HepG2 (cell line): Measurements from ENCODE around the gene TBC1D5.

Experiments used
- CEBPB ChIP-seq: IDR thresholded peaks from 2 replicates; pipeline ENCODE4 v1.6.1; 2011; ENCODE audit warnings: low read depth, low read length, improper control_type of control experiment, borderline replicate concordance
- CREB3 ChIP-seq: sonication (generic); formaldehyde crosslinking; IDR thresholded peaks from 2 replicates; pipeline ENCODE4 v1.5.0; 2020; ENCODE audit warnings: missing genetic modification reagents
- CTCF ChIP-seq: sonication (generic); formaldehyde crosslinking; IDR thresholded peaks from 2 replicates; pipeline ENCODE4 v1.5.0; 2020; ENCODE audit warnings: mild to moderate bottlenecking, missing genetic modification reagents, moderate library complexity
- KAT7 ChIP-seq: IDR thresholded peaks from 2 replicates; pipeline ENCODE4 v1.6.1; 2018; ENCODE audit warnings: borderline replicate concordance, missing compliant biosample characterization
- KDM1A ChIP-seq: IDR thresholded peaks from 2 replicates; pipeline ENCODE4 v1.6.1; 2016; ENCODE audit warnings: missing compliant biosample characterization
- MAFK ChIP-seq, 2 experiments: IDR thresholded peaks in 1 of 2; conservative IDR thresholded peaks in 1 of 2; 2 replicates each; pipeline ENCODE4 v1.6.1; 2011; ENCODE audit warnings: improper control_type of control experiment in 2 of 2, low read length in 2 of 2
- NCOA2 ChIP-seq: sonication (generic); formaldehyde crosslinking; IDR thresholded peaks from 2 replicates; pipeline ENCODE4 v1.8.0; 2022; ENCODE audit warnings: inconsistent platforms
- PHF8 ChIP-seq: sonication (generic); formaldehyde crosslinking; IDR thresholded peaks from 2 replicates; pipeline ENCODE4 v1.5.0; 2020; ENCODE audit warnings: missing genetic modification reagents
- RNF2 ChIP-seq: fragments of 450-650 bp; conservative IDR thresholded peaks from 2 replicates; pipeline ENCODE4 v1.6.1; 2016; ENCODE audit warnings: low read depth
- TCF12 ChIP-seq, 2 experiments: fragments of 450-650 bp in 1 of 2; sonication (generic) in 1 of 2; formaldehyde crosslinking in 1 of 2; IDR thresholded peaks; 2 replicates each; pipeline versions ENCODE4 v1.6.1 to v1.8.0; 2017 to 2022; ENCODE audit warnings: antibody characterized with exemption in 1 of 2, mild to moderate bottlenecking in 1 of 2, missing genetic modification reagents in 1 of 2, moderate library complexity in 1 of 2
- ZNF12 ChIP-seq: sonication (generic); formaldehyde crosslinking; IDR thresholded peaks from 2 replicates; pipeline ENCODE4 v1.5.0; 2020; ENCODE audit warnings: missing genetic modification reagents

GRCh38 chr3:17753632-17753992 is 11.2 kb upstream of the TBC1D5 start:
- TF ChIP-seq MAFK (conservative IDR thresholded peaks at IDR 0.05 in 1 of 2, IDR thresholded peaks at IDR 0.05 in 1 of 2; ENCODE audit: low read length in 2 of 2) (no peak), TCF12 (IDR thresholded peaks at IDR 0.05) (no peak), TCF12 (CRISPR knock-in tag; IDR thresholded peaks at IDR 0.05) (no peak), CREB3 (CRISPR knock-in tag) (no peak), CEBPB (no peak), KDM1A (CRISPR knock-in tag) (no peak), RNF2 (no peak), ZNF12 (CRISPR knock-in tag) (no peak), PHF8 (CRISPR knock-in tag) (no peak), KAT7 (CRISPR knock-in tag) (no peak), CTCF (CRISPR knock-in tag) (no peak), NCOA2 (CRISPR knock-in tag) (no peak)
